Prostate gland (tissue), 2 donors: ENCODE data around the gene RPUSD3. TPM values are rescaled to one million over a fixed set of nuclear protein-coding genes. Genes with fewer than 3 reads are reported as not detected.

Experiments used
- DNase-seq: peaks from one replicate; pipeline ENCODE4 v3.0.0-alpha.2; 2019; ENCODE audit warnings: low spot score
- H3K27ac ChIP-seq, 2 donors: fragments of 200-600 bp; sonication (generic); 2 replicates each; pipeline ENCODE4 v1.5.1; 2017 to 2019
- H3K27me3 ChIP-seq: fragments of 200-600 bp; sonication (generic); replicated peaks from 2 replicates; pipeline ENCODE4 v1.5.1; 2019; ENCODE audit not compliant: insufficient read depth
- H3K36me3 ChIP-seq, 2 donors: fragments of 200-600 bp; sonication (generic); 1 replicate in 1 of 2; 2 replicates in 1 of 2; pipeline versions ENCODE4 v1.5.1 to v1.8.1; 2017 to 2019
- H3K4me1 ChIP-seq: fragments of 200-600 bp; sonication (generic); replicated peaks from 2 replicates; pipeline ENCODE4 v1.5.1; 2019
- H3K4me3 ChIP-seq, 2 donors: fragments of 200-600 bp; sonication (generic); 2 replicates each; pipeline ENCODE4 v1.5.1; 2017 to 2019
- H3K9me3 ChIP-seq: fragments of 200-600 bp; sonication (generic); 2 replicates; pipeline ENCODE4 v1.5.1; 2017
- CTCF ChIP-seq, 4 experiments: fragments of 200-600 bp in 2 of 4; fragments of 450-650 bp in 2 of 4; sonication (generic) in 2 of 4; IDR thresholded peaks; 1 replicate in 3 of 4; 2 replicates in 1 of 4; pipeline ENCODE4 v1.5.1; 2016 to 2019; ENCODE audit warnings: antibody characterized with exemption in 4 of 4, mild to moderate bottlenecking in 2 of 4, moderate library complexity in 2 of 4
- POLR2A ChIP-seq: fragments of 450-650 bp; IDR thresholded peaks from one replicate; pipeline ENCODE4 v1.6.1; 2016; ENCODE audit warnings: antibody characterized with exemption, mild to moderate bottlenecking
- POLR2AphosphoS5 ChIP-seq: sonication (generic); formaldehyde crosslinking; IDR thresholded peaks from one replicate; pipeline ENCODE4 v1.6.1; 2017; ENCODE audit warnings: antibody characterized with exemption
- WGBS: methylation state at CpG from one replicate; pipeline ENCODE4 v1.1.5; 2018; 5-methylcytosine and 5-hydroxymethylcytosine counted together
- intact Hi-C: fragments of 100-400 bp; cut with DNase I; formaldehyde crosslinking; loops from one replicate; pipeline ENCODE4 v1.14.2; 2022
- total RNA-seq, 2 donors: library from RNA; depleted of rRNA; stranded (reverse); fragments of >200 nt; gene quantifications; one replicate each; pipeline ENCODE4 v1.1.0, GENCODE V29; 2016

The RPUSD3 gene
- total RNA-seq, 2 donors from 2014 or later = 40.9 to 44.6 TPM

DNA sequence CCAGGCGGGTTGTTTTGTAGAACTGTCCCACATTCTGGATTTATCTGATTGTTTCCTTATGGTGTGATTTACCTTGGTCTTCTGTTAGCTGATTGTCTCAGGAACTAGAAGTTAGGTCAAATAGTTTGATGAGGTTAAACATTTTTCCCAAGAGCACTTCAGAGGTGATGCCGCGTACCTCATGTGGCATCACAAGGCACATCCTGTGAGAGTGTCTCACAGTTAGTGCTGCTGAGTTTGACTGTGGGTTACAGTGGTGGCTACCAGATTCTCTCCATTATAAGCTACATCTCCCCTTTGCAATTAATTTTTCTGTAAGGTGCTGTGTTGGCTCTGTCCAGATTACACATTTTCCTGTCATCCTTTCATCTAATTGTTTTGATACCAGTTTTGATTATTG is 12.6 kb downstream of the RPUSD3 start:
- no peak for DNase-seq
- Histone ChIP-seq H3K9me3 (no peaks in the 10 kb centered on the region), H3K4me1 (no peaks in the 10 kb centered on the region), H3K27me3 (no peaks in the 10 kb centered on the region), H3K36me3 (no peaks in the 10 kb centered on the region), H3K4me3 (no peak overlapping the region), H3K27ac (no peak overlapping the region)
- intact Hi-C loops = no loop called here
- WGBS = 95% methylated on average over 3 of the region's 3 CpGs
- TF ChIP-seq POLR2A = no peak

- no peak for DNase-seq
- no peaks in the 10 kb centered on the region for H3K27me3 ChIP-seq
- no peak for TF ChIP-seq CTCF (IDR thresholded peaks at IDR 0.05)
- TF ChIP-seq POLR2A = no peak
- no peak for TF ChIP-seq POLR2AphosphoS5
- intact Hi-C loops = no loop called here
- H3K4me3 ChIP-seq = no peak overlapping the region
- no peaks in the 10 kb centered on the region for H3K4me1 ChIP-seq
- WGBS = 94% methylated on average over 17 of the region's 17 CpGs
- H3K36me3 ChIP-seq = no peaks in the 10 kb centered on the region
- no peak overlapping the region for H3K27ac ChIP-seq
- no peaks in the 10 kb centered on the region for H3K9me3 ChIP-seq
Observed at GRCh38 chr3:9828801-9829755, 14.7 kb downstream of the RPUSD3 start.

GRCh38 chr3:9826815-9827573 is 16.8 kb downstream of the RPUSD3 start:
- TF ChIP-seq POLR2A (no peak), CTCF (IDR thresholded peaks at IDR 0.05) (peak in 2 of 4 experiments; percentile 14 to 21)
- Histone ChIP-seq H3K4me3 (no peak overlapping the region), H3K36me3 (no peaks in the 10 kb centered on the region), H3K27me3 (no peaks in the 10 kb centered on the region), H3K27ac (no peak overlapping the region), H3K4me1 (no peaks in the 10 kb centered on the region), H3K9me3 (no peaks in the 10 kb centered on the region)
- WGBS = 77% methylated on average over 20 of the region's 20 CpGs
- DNase-seq = no peak
- intact Hi-C loops = no loop called here

GRCh38 chr3:9825451-9826040 is 18.3 kb downstream of the RPUSD3 start:
- Histone ChIP-seq H3K27me3 (no peaks in the 10 kb centered on the region), H3K4me3 (no peak overlapping the region), H3K27ac (no peak overlapping the region), H3K9me3 (no peaks in the 10 kb centered on the region), H3K4me1 (no peaks in the 10 kb centered on the region), H3K36me3 (no peaks in the 10 kb centered on the region)
- WGBS = 61% methylated on average over 14 of the region's 14 CpGs
- TF ChIP-seq CTCF (IDR thresholded peaks at IDR 0.05) (no peak), POLR2AphosphoS5 (no peak), POLR2A (no peak)
- no peak for DNase-seq
- intact Hi-C loops = no loop called here

DNA sequence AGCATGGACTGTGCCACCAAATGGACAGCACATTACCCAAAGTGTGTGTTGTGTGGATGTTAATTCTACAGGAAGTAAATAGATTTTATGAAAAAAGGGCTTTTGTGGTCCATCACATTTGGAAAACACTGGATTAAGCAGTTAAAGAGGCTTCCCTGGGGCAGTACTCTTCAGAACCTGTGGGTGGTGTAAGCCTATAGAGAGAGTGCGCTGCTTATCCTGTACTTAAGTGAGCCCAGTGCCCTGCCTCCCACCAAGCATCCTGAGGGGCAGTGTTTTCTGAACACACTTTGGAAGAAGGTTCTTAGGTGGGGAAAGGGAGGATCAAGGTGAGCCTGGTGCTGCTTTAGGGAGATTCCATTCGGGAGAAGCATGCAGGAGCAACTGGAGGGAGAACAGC is 22.9 kb downstream of the RPUSD3 start:
- Histone ChIP-seq H3K27ac (no peak overlapping the region), H3K4me3 (no peak overlapping the region), H3K27me3 (no peaks in the 10 kb centered on the region), H3K36me3 (no peaks in the 10 kb centered on the region), H3K9me3 (no peaks in the 10 kb centered on the region), H3K4me1 (no peaks in the 10 kb centered on the region)
- 79% methylated on average over 2 of the region's 2 CpGs for WGBS
- intact Hi-C loops = no loop called here
- no peak for TF ChIP-seq CTCF (IDR thresholded peaks at IDR 0.05)
- no peak for TF ChIP-seq POLR2A
- TF ChIP-seq POLR2AphosphoS5 = no peak
- no peak for DNase-seq
